Measurements from ENCODE around the gene MKRN2.

The MKRN2 gene

GRCh38 chr3:12556690-12557472 is at the start of gene MKRN2:
MKRN2 (plus strand) TSS chr3:12557087; CDS start chr3:12557151, 64 bp downstream.
- TF ChIP-seq CTCF (IDR thresholded peaks at IDR 0.05), result no peak

GRCh38 chr3:12507591-12508281 is 49.2 kb upstream of the MKRN2 start:
- no peak for TF ChIP-seq CTCF (IDR thresholded peaks at IDR 0.05)

- no peak for TF ChIP-seq CTCF (IDR thresholded peaks at IDR 0.05)
Observed at GRCh38 chr3:12508291-12508700, 48.6 kb upstream of the MKRN2 start.

- no peak for TF ChIP-seq CTCF (IDR thresholded peaks at IDR 0.05)
Observed at GRCh38 chr3:12509466-12509865, 47.4 kb upstream of the MKRN2 start.

- no peak for TF ChIP-seq CTCF (IDR thresholded peaks at IDR 0.05)
Observed at GRCh38 chr3:12512534-12513118, 44.3 kb upstream of the MKRN2 start.

GRCh38 chr3:12513694-12514446 is 43.0 kb upstream of the MKRN2 start:
- TF ChIP-seq CTCF (IDR thresholded peaks at IDR 0.05), result no peak

GRCh38 chr3:12515631-12516030 is 41.3 kb upstream of the MKRN2 start:
- TF ChIP-seq CTCF (IDR thresholded peaks at IDR 0.05), result no peak
